Mononuclear cell (primary cell): ENCODE results near the gene CHMP4B. TPM values are rescaled to one million over a fixed set of nuclear protein-coding genes. Genes with fewer than 3 reads are reported as not detected.

ENCODE experiments used
- H3K27me3 ChIP-seq: 2 replicates; pipeline ENCODE4 v1.6.0; 2011; ENCODE audit warnings: low read length, control low read depth; ENCODE audit not compliant: insufficient read depth
- H3K4me1 ChIP-seq: 2 replicates; pipeline ENCODE4 v1.5.1; 2011; ENCODE audit warnings: mild to moderate bottlenecking, low read length, control low read depth; ENCODE audit not compliant: insufficient read depth
- H3K4me3 ChIP-seq: 2 replicates; pipeline ENCODE4 v1.5.1; 2011; ENCODE audit warnings: mild to moderate bottlenecking, low read length, moderate library complexity
- H3K9me3 ChIP-seq: 2 replicates; pipeline ENCODE4 v1.5.1; 2011; ENCODE audit warnings: low read depth, mild to moderate bottlenecking, control low read depth, low read length
- total RNA-seq: library from RNA; depleted of rRNA; stranded (reverse); fragments of >200 nt; gene quantifications from one replicate; pipeline ENCODE4 v1.2.3, GENCODE V29; 2012

CHMP4B gene, protein sequence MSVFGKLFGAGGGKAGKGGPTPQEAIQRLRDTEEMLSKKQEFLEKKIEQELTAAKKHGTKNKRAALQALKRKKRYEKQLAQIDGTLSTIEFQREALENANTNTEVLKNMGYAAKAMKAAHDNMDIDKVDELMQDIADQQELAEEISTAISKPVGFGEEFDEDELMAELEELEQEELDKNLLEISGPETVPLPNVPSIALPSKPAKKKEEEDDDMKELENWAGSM
- 67.0 TPM for total RNA-seq

- Histone ChIP-seq H3K4me3 (peak within 1 kb of the TSS; percentile 97), H3K27me3 (no peaks in the 10 kb centered on the region), H3K9me3 (no peaks in the 10 kb centered on the region), H3K4me1 (peaks cover 56% of the 10 kb centered on the region)
Observed at GRCh38 chr20:33810885-33811775, at the start of gene CHMP4B. CHMP4B (plus strand) TSS chr20:33811348; CDS start chr20:33811469, 121 bp downstream.

DNA sequence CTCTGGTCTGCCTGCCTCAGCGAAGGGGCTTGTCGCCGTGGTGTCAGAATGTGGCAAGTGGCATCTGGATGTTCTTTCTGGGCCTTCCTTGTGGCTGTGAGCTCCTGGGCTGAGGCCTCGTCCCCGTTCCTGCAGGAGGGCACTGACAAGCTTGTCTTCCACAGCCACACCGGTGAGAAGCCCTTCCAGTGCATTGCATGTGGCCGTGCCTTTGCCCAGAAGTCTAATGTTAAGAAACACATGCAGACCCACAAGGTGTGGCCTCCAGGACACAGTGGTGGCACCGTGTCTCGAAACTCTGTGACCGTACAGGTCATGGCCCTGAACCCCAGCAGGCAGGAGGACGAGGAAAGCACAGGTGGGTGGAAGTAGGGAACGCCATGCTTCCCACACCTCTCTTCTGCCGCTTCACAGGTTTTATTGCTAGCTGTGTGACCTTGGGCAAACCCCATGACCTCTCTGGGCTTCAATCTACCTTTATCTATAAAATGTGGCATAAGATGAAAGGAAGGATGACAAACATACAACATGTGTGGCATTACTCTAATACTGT is 49.4 kb upstream of the CHMP4B start:
- Histone ChIP-seq H3K27me3 (no peaks in the 10 kb centered on the region), H3K9me3 (no peaks in the 10 kb centered on the region), H3K4me3 (no peak overlapping the region), H3K4me1 (no peaks in the 10 kb centered on the region)

DNA sequence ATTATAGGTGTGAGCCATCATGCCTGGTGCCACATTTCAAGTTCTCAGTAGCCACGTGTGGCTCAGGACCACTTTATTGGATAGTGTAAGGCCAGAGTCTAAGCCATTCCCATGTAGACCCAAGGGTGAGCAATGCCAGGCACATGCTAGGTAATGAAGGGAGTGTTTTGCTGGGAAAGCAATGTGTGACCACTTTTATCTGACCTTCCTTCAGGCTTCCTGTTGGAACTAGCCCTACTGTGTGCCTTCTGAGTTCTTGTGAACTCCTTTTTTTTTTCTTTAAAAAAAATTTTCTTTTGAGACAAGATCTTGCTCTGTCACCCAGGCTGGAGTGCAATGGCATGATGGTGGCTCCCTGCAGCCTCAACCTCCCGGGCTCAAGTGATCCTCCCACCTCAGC is 46.0 kb upstream of the CHMP4B start:
- H3K9me3 ChIP-seq, result no peaks in the 10 kb centered on the region
- H3K27me3 ChIP-seq, result no peaks in the 10 kb centered on the region
- H3K4me1 ChIP-seq, result no peaks in the 10 kb centered on the region
- H3K4me3 ChIP-seq, result no peak overlapping the region

GRCh38 chr20:33765592-33765991 is 45.6 kb upstream of the CHMP4B start:
- no peaks in the 10 kb centered on the region for H3K9me3 ChIP-seq
- H3K27me3 ChIP-seq, result no peaks in the 10 kb centered on the region
- no peaks in the 10 kb centered on the region for H3K4me1 ChIP-seq
- H3K4me3 ChIP-seq, result no peak overlapping the region

DNA sequence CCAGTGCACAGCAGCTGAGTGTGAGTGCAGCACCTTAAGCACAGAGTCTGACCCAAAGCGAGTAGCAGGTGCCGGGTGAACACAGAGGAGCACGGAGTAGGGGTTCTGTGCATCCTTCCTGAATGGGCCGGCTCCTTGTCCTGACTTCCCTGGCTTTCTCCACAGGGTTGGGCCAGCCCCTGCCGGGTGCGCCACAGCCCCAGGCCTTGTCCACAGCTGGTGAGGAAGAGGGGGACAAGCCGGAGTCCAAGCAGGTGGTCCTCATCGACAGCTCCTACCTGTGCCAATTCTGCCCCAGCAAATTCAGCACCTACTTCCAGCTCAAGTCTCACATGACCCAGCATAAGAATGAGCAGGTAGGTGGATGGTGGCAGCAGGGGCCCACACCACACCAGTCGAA is 44.5 kb upstream of the CHMP4B start:
- no peaks in the 10 kb centered on the region for H3K27me3 ChIP-seq
- no peaks in the 10 kb centered on the region for H3K4me1 ChIP-seq
- H3K9me3 ChIP-seq, result no peaks in the 10 kb centered on the region
- no peak overlapping the region for H3K4me3 ChIP-seq

- Histone ChIP-seq H3K27me3 (no peaks in the 10 kb centered on the region), H3K4me3 (no peak overlapping the region), H3K9me3 (no peaks in the 10 kb centered on the region), H3K4me1 (no peaks in the 10 kb centered on the region)
Observed at GRCh38 chr20:33767777-33768138, 43.4 kb upstream of the CHMP4B start.

DNA sequence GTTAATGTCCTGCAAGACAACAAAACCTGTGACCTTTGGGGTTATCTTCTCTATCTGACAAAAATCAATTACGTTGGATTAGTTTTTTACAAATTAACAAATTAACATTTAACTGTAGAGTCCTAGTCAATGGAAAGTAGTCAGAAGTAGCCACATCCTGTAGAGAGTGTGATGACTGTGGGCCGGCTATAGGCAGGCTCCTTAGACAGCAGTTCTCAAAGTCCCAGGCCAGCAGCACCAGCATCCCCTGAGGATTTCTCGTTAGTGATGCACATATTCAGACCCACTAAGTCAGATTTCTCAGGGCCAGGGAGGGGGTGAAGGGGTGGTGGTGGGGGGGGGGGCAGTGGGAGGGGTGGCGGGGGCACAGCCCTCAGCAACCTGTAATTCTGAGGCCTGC is 42.1 kb upstream of the CHMP4B start:
- Histone ChIP-seq H3K4me1 (peaks cover 6% of the 10 kb centered on the region), H3K4me3 (no peak overlapping the region), H3K27me3 (no peaks in the 10 kb centered on the region)

DNA sequence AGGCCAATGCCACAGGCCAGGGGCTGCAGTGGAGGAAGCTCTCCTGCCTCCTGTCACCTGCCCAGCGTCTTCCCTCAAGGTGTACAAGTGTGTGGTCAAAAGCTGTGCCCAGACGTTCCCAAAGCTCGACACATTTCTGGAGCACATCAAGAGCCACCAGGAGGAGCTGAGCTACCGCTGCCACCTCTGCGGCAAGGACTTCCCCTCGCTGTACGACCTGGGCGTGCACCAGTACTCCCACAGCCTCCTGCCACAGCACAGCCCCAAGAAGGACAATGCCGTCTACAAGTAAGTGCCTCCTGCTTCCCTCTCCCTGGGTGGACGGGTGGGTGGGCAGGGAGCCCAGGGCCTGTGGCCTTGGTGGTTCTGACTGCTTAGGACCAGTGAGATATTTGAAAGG is 41.1 kb upstream of the CHMP4B start:
- Histone ChIP-seq H3K4me3 (no peak overlapping the region), H3K9me3 (no peaks in the 10 kb centered on the region)

More for the DNA sequence above, 42.1 kb upstream of the CHMP4B start:
- no peaks in the 10 kb centered on the region for H3K9me3 ChIP-seq

GRCh38 chr20:33771938-33772337 is 39.2 kb upstream of the CHMP4B start:
- H3K27me3 ChIP-seq, result no peaks in the 10 kb centered on the region
- H3K9me3 ChIP-seq, result no peaks in the 10 kb centered on the region
- peaks cover 6% of the 10 kb centered on the region for H3K4me1 ChIP-seq
- H3K4me3 ChIP-seq, result no peak overlapping the region

More for the DNA sequence above, 41.1 kb upstream of the CHMP4B start:
- Histone ChIP-seq H3K27me3 (no peaks in the 10 kb centered on the region), H3K4me1 (peaks cover 6% of the 10 kb centered on the region)

DNA sequence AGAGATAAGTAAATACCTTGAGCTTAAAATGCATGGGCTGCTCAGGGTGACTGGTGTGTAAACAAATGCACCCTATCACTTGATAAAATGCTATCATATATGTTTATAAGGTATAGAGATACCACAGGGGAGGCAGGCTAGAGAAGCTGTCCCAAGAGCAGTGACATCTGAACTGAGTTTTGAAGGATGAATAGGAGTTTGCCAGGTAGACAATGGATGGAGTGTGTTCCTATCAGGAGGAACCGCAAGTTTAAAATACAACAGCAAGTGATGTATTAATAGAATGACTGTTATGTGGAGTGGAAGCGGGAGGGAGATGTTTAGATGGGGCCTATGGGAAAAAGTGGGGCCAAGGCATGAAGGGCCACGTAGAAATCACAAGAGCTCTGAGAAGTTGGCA is 38.7 kb upstream of the CHMP4B start:
- H3K9me3 ChIP-seq, result no peaks in the 10 kb centered on the region
- H3K27me3 ChIP-seq, result no peaks in the 10 kb centered on the region
- H3K4me1 ChIP-seq, result peaks cover 6% of the 10 kb centered on the region
- H3K4me3 ChIP-seq, result no peak overlapping the region

GRCh38 chr20:33773412-33774089 is 37.6 kb upstream of the CHMP4B start:
- Histone ChIP-seq H3K4me1 (peaks cover 13% of the 10 kb centered on the region), H3K9me3 (no peaks in the 10 kb centered on the region), H3K27me3 (no peaks in the 10 kb centered on the region), H3K4me3 (no peak overlapping the region)

DNA sequence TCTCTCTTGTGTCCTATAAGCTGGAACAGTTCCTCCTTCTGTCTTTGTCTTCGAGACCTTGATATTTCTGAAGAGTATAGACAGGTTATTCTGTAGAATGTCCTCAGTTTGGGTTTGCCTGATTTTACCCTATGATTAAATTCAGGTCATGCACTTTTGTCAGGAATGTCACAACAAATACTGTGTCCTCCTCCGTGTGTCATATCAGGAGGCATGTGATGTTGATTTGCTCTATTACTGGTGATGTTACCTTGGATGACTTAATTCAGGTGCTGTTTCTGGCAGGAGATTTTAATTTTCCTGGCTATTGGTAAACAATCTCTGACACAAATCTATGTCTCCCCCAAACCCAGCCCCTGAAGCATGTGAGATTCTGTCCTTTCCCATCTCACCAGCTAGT is 33.3 kb upstream of the CHMP4B start:
- no peaks in the 10 kb centered on the region for H3K9me3 ChIP-seq
- H3K4me1 ChIP-seq, result peaks cover 29% of the 10 kb centered on the region
- no peaks in the 10 kb centered on the region for H3K27me3 ChIP-seq
- no peak overlapping the region for H3K4me3 ChIP-seq

DNA sequence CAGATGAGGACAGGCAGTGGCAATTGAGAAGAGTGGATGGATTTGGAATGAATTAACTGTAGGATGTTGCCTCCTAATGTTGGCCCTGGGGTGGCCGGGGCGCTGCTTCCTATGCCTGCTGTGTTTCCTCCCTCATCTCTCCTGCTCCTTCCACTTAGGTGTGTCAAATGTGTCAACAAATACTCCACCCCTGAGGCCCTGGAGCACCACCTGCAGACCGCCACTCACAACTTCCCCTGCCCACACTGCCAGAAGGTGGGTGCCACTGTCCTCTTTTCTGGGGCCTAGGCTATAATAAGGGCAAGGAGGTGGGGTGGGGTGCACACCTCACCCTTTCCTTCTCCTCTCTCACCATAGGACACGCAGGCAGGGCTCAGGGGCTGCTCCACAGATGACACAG is 30.0 kb upstream of the CHMP4B start:
- Histone ChIP-seq H3K4me3 (no peak overlapping the region), H3K9me3 (no peaks in the 10 kb centered on the region), H3K27me3 (no peaks in the 10 kb centered on the region), H3K4me1 (peaks cover 42% of the 10 kb centered on the region)

DNA sequence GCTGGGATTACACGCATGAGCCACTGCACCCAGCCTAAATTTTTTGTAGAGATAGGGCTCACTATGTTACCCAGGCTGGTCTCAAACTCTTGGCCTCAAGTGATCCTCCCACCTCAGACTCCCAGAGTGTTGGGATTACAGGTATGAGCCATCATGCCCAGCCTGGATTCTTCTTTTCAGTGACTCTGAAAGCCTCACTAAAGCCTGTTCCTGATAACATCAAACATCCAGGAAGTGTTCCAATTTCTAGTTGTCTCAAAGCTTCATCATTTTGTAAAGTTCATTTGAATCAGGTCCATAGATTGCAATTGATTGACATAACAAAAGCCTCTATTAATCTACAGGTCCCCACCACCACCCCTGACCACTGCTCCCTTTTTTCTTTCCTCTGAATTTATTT is 29.2 kb upstream of the CHMP4B start:
- Histone ChIP-seq H3K9me3 (no peaks in the 10 kb centered on the region), H3K27me3 (no peaks in the 10 kb centered on the region)

DNA sequence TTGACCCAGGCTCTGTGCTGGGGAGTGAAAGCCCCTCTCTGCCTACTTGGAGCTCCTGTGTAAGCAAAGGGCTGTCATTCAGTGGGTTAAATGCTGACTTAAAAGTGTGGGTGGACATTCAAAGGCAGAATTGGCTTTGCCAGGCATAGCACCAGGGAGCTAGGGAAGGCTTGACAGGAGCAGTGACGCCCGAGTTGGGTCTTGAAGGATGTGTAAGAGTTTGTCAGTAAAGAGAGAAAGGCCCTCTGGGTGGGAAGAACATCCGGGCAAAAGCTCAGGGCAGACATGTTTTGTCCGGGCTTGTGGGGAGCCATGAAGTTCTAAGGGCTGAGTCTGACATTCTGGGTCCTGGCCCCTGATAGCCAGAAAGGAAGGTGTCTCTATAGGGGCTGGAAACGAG is 27.9 kb upstream of the CHMP4B start:
- Histone ChIP-seq H3K9me3 (no peaks in the 10 kb centered on the region), H3K4me1 (peaks cover 54% of the 10 kb centered on the region), H3K4me3 (no peak overlapping the region), H3K27me3 (no peaks in the 10 kb centered on the region)

More for the DNA sequence above, 29.2 kb upstream of the CHMP4B start:
- H3K4me1 ChIP-seq, result peaks cover 50% of the 10 kb centered on the region
- H3K4me3 ChIP-seq, result no peak overlapping the region
